GM13976 (cell line): Measurements from ENCODE around the gene FERMT1.

Experiments
- DNase-seq: peaks from one replicate; pipeline ENCODE4 v3.0.0; 2012; ENCODE audit warnings: low spot score
- in situ Hi-C: fragments of 300-500 bp; cut with MboI; formaldehyde crosslinking; loops from one replicate; pipeline ENCODE4 v1.12.0; 2022; ENCODE audit warnings: low sequenced_read_pairs, mixed read lengths, inconsistent platforms; ENCODE audit not compliant: unreplicated experiment
- TF ChIP-seq, protein P1 (sequence below): IDR thresholded peaks from 2 replicates; pipeline ENCODE4 v1.5.1; 2012; ENCODE audit warnings: borderline replicate concordance, mild to moderate bottlenecking; ENCODE audit not compliant: insufficient read depth; ENCODE audit errors: extremely low read depth, missing control alignments, control extremely low read depth

The FERMT1 gene

DNA sequence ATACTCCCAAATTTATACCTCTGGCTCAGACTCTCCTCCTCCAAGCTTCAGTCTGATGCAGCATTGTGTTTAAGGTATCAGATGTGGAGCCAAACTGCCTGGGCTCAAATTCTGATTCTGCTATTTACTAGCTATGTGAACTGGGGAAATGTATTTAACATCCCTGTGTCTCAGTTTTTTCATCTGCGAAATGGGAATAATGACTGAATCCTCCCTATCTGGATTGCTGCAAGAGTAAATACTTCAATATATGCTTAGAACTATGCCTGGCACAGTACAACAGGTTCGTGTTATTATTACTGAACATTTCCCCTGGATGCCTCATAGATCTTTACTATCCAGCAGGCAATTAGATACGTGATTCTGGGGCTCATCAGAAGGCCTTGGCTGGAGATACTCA lies 74.4 kb downstream of the FERMT1 start:
- no peak for DNase-seq
- in situ Hi-C loops: no loop called here
- TF ChIP-seq, protein P1, sequence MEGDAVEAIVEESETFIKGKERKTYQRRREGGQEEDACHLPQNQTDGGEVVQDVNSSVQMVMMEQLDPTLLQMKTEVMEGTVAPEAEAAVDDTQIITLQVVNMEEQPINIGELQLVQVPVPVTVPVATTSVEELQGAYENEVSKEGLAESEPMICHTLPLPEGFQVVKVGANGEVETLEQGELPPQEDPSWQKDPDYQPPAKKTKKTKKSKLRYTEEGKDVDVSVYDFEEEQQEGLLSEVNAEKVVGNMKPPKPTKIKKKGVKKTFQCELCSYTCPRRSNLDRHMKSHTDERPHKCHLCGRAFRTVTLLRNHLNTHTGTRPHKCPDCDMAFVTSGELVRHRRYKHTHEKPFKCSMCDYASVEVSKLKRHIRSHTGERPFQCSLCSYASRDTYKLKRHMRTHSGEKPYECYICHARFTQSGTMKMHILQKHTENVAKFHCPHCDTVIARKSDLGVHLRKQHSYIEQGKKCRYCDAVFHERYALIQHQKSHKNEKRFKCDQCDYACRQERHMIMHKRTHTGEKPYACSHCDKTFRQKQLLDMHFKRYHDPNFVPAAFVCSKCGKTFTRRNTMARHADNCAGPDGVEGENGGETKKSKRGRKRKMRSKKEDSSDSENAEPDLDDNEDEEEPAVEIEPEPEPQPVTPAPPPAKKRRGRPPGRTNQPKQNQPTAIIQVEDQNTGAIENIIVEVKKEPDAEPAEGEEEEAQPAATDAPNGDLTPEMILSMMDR: no peak

DNA sequence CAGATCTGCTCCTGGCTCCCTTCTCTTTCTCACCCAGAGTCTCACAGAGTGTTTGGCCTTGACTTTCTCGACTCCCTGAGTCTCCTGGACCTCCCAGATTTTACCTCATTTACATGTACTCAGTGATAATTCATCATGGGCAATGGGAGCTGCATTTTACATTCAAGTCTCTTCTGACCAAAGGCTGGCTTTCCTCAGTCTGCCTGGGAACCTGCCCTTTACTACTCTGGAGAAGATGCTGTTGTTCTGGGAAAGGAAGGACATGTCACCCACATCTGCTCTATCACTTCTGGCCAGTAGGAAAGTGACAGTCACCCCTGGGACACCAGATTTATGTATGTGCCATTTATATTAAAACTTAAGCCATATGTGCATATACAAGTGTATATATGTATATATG lies 76.4 kb downstream of the FERMT1 start:
- TF ChIP-seq, protein P1: no peak
- in situ Hi-C loops: no loop called here

DNA sequence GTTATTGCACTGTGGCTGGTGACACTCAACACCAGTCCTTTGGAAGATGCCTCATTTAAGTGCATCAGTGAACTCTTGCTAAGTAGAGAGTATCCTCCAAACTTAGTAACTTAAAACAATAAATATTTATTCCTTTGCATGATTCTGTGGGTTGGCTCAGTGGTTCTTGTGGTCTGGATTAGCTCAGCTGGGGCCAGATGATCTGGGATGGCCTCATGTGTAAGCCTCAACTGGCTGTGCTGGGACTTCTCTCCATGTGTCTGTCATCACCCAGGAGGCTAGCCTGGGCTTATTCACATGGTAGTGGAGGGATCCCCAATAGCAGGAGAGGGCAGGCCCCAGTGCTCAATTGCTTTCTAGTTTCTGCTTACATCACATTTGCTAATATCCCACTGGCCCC lies 77.3 kb downstream of the FERMT1 start:
- TF ChIP-seq, protein P1: no peak
- no peak for DNase-seq
- in situ Hi-C loops: no loop called here

More for the DNA sequence above, 76.4 kb downstream of the FERMT1 start:
- DNase-seq: no peak

DNA sequence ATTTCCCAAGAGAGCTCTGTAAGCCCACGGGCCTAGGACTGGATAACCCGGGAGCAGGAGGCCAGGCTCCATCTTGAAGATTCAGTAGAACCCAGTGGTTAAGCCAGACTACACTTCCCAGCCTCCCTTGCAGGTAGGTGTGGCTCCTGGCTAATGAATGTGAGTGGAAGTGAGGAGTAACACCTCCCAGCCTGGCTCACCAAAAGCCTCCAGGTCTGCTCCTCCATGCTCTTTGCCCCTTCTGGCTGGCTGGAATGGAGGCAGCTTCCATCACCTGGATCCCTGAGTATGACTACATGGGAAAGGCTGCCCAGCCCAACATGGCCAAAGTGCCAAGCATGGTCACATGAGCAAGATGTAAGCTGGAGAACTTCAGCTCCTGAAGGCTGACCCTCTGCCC lies 78.7 kb downstream of the FERMT1 start:
- in situ Hi-C loops: no loop called here
- TF ChIP-seq, protein P1: no peak
- no peak for DNase-seq

DNA sequence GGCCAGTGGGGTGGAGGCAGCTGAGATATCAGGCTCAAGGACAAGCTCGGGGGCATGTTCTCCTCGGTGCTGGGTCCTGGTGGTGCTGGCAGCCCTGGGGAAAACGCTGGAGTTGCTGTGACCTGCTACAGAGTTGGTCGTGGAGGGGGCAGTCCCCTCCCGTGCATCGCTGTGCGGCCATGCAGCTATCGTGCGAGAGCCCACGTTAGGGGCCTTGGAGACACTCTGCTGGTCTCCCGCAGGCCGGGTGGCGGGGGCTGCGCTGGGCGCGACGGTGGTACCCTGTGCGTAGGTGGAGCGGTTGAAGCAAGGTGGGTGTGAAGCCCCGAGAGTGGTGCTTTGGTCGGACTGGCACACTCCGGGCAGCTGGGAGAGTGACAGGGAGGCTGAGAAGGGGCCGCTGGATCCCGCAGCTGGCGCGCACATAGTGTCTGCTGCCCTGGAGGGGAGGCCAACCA lies 81.0 kb downstream of the FERMT1 start:
- TF ChIP-seq, protein P1: no peak
- in situ Hi-C loops: no loop called here
- DNase-seq: no peak

DNA sequence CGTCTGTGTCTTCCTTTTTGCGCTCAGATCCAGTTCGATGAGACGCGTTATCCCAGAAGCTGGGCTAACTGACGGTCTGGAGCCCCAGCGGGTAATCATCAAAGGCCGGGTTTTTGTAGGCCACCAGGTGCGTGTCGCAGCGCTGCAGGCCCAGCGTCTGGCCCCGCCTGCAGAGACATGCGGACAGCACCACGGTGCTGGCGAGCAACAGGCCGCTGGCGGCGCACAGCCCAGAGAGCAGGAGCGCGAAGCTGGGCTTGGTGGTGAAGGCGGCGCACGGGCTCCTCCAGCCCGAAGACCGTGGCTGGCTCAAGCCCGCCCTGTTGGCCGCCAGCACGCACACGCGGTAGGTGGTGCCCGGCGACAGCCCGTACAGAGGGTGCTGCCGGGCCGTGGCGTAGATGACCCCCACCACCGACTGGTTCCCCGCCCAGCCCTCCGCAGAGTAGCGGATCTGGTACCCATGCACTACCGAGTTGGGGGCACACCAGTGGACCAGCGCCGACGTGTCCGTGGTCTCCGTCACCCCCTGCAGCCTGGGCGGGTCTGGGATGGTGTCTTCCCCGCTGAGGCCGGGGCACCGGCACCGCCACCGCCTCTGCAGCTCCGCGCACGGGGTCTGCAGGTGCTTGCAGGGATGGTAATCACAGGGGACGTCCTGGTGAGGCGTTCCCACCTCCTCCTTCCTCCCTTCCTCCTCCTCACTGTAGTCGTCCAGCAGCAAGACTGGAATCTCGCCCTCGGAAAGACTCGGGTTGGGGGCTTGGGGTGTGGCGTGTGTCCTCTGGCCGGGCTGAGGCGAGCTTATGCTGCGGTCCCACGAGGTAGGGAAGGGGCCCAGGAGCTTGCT lies 81.6 kb downstream of the FERMT1 start:
- DNase-seq: no peak
- in situ Hi-C loops: no loop called here
- TF ChIP-seq, protein P1: no peak
